AG08396 (cell line): ENCODE results near the gene DUSP16.
"Not testable (repeated sequence)": the region's sequence is repeated elsewhere in the genome, so short reads cannot be mapped to it uniquely, and the experiment has no call there.

ENCODE experiments used
- DNase-seq: peaks from one replicate; pipeline ENCODE4 v3.0.0; 2012; ENCODE audit warnings: low spot score, mixed read lengths

DUSP16 gene

DNA sequence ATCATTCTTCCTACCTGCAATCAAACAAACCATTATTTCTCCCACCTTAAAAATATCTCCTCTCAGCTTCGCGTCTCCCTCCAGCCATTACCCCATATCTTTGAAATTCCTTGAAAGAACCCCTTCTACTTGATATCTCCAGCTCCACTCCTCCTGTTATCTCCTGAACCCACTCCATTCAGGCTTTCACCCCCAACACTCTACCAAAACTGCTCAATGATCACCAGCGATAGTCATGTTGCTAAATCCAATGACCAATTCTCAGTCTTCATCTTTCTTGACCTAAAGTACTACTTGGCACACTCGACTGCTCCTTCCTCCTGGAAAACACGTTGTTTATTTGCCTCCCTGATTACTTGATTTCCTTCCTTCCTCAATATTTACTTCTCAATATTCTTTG lies 70.1 kb downstream of the DUSP16 start:
- no peak for DNase-seq

DNA sequence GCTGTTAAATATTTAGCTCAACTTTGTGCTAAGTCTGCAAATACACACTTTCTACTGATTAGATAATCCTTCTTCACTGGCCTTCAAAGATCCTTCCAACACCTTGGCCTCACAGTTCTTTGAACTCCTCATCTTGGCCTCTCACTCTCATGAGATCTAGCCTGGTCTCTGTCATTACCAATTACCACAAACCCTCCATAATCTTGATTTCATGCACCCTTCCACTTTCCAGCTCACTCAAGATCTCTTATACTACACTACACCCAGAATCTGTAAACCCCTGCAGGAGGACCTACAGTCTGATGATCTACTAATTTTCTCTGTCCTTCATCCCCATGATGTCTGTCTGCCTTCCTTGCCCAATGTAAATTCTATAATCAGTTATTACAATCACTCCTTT lies 71.1 kb downstream of the DUSP16 start:
- no peak for DNase-seq

DNA sequence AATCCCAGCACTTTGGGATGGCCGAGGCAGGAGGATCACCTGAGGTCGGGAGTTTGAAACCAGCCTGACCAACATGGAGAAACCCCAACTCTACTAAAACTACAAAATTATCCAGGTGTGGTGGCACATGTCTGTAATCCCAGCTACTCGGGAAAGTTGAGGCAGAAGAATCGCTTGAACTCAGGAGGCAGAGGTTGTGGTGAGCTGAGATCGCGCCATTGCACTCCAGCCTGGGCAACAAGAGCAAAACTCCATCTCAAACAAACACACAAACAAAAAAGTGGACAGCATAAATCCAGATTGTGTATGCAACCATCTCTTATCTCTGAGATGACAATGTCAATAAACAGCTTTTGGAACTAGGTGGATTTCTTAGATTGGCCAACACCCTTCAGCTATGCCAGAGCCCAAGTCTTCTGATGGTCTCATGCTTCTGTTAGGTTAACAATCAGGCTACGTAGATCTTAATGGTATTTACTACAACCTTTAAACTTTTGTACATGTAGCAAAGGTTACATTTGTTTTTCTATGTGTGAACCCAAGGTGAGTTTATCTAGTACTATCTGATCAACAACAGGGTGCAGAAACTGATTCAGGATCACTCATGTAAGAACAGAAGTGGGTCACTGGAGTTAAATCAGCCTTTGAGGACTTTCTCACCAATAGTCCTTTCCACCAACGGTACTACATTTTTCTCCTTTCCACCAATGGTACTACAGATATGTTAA lies 73.7 kb downstream of the DUSP16 start:
- DNase-seq = no peak

DNA sequence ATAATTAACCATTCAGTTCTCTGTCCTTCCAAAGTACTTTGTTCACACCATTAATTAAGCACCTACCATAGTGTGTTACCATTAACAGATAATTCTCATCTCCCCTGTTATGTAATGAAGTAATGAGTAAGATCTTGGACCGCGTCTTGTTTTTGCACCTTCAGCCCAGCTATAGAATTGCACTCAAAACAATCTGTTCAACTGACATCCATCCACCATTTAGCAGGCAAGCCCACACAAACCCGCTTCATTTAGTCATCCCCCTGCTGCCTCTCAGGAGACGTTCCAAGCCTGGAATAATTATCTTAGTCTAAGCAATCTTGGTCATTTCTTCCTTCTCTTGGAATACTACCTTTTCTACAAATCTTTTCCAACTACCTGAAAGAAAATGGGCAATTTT lies 74.4 kb downstream of the DUSP16 start:
- no peak for DNase-seq

DNA sequence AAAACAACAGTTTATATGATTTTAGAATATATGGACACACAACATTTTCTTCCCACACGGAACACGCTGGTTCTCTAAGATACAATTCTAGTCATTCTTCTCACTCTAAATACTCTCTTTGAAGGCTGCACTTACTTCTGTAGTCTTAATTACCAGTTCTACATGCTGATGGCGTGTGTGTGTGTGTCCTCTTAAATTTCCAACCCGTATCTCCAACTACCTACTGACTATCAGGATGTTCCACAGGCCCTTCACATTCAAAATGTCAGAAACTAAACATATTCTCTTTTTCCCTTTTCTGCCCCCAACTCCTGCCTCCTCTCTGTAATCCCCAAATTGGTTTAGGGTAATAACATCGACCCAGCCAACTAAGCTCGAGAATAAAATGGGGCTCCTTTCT lies 75.2 kb downstream of the DUSP16 start:
- DNase-seq = no peak

DNA sequence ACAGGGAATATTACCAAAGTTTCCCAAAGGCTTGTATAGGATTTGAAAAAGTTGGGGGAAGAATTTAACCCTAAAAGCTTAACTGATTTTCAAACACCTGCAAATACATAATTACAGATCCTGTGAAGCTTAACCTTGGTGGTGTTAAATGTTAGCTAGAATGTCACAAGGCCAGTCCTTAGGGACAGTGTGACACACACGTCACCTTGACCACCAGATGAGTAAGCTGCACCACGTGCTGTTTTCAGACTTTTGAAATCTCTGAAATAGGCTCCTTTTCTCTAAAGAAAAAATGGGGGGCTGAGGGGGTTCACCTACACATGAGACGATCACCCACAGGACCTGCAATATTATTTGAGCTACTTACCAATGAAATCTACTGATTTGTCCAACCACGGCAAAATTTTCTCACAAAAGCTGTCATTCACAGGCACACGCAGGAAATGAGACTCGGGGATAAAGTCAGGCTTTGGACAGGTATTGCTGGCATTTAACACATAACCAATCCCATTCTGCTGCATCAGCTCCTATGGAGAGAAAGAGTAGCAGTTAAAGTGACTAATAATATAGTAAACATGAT lies 75.9 kb downstream of the DUSP16 start:
- no peak for DNase-seq

DNA sequence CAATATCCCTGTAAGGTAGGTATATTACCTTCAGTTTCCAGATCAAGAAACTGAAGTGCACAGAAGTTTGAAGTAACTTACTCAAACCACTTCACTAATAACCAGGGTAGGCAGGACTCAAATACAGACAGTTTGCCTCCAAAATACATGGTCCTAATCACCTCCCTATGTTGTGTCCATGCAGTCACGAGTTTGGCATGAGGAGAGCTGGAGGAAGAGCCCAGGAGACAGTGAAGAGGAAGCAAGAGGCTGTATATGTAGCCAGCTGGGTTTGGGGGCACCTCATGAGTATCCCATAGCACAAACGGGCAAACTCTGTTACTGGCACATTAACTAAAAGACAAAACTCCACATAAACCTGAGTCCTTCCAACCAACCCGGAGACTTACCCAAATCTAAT lies 79.2 kb downstream of the DUSP16 start:
- DNase-seq = no peak

DNA sequence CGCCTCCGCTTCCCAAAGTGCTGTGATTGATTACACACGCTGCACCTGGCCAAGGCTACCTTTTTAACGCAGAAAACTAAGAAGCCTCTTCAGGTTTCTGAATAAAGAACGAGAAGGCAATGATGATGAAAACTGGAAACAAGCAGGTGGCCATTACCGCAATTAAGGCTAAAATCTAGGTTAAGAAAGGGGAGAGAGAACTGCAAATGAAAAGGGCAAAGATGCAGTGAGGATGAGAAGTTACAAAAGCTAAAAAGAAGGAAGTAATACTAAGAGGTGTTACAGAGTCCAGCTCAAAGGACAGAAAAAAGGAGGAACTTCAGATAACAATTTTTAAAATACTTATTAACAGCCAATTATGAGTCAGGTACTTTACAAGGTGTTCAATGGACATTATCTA lies 79.7 kb downstream of the DUSP16 start:
- DNase-seq = no peak

DNA sequence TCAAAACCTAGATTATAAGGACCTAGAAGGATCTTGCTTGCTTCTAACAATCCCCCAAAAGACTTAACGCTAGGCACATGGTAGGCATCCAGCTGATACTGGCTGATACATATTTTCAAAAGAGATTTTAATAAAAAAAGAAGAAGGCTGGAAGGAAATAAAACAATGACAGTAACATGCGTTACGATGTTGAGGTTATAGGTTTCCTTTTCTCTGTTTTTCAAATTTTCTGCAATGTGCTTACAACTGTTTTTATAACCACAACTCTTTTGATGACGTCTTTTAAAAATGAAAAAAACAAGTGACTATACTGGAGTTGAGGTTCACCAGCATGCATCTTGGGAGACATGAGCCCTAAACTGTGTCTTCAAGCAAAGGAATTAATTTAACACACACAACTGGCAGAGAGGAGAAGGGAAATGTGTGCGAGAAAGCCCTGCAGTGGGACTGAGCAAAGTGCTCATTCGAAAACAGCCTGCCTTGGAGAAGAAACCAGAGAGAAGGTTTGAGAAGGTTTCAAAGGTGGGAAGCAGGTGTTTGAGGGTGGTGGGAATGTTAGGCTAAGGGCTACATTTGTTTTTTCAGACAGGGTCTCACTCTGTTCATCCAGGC lies 80.4 kb downstream of the DUSP16 start:
- no peak for DNase-seq

DNA sequence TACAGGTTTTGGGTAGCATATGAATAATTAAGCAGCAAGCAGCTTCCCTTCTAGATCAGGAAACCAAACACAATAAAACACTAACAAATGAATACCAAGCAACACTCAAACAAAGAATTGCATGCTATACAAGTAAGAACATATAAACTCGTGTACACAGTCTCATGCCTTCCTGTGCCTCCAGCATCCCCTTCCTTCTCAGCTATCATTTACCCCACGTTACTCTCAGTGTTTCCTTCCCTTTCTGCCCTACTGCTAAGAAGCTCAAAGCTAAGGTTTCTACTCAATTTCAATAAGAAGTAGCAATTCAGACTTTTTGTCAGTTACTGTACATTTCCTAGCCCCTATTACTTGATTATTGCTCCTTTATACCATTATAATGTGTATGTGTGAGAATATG lies 81.0 kb downstream of the DUSP16 start:
- DNase-seq = no peak

DNA sequence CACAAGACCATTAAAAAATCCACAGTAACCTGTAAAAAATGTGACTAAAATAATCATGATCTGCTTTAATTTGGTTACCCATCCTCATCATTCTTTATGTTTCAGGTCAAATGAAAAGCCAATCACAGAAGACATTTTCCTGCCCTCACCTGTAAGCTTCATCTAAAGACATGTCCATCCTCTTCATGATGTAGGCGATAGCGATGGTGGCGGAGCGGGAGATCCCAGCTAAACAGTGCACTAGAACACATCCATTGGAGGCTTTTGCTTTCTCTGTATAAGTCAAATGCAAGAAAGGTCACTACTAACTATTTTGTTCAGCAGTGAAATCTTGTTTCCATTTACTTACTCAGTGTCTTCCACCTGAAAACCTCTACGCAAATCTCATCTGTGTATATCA lies 82.6 kb downstream of the DUSP16 start:
- no peak for DNase-seq

DNA sequence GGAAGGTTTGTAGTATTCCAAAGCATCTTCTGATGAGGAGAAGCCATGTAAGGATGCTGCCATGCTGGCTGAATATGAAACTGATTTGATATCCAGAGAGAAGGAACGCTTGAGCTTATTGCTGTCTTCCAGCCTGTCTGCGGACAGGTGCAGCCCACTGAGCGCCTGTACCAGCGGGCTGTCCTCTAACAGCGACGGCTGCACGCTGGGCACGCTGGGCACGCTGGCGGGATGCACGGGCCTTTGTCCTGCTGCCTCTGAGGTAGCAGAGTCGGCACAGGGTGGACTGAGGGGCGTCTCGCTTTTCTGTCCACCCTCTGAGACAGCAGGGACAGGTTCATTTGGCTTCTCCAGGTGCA lies 85.2 kb downstream of the DUSP16 start:
- DNase-seq = no peak

DNA sequence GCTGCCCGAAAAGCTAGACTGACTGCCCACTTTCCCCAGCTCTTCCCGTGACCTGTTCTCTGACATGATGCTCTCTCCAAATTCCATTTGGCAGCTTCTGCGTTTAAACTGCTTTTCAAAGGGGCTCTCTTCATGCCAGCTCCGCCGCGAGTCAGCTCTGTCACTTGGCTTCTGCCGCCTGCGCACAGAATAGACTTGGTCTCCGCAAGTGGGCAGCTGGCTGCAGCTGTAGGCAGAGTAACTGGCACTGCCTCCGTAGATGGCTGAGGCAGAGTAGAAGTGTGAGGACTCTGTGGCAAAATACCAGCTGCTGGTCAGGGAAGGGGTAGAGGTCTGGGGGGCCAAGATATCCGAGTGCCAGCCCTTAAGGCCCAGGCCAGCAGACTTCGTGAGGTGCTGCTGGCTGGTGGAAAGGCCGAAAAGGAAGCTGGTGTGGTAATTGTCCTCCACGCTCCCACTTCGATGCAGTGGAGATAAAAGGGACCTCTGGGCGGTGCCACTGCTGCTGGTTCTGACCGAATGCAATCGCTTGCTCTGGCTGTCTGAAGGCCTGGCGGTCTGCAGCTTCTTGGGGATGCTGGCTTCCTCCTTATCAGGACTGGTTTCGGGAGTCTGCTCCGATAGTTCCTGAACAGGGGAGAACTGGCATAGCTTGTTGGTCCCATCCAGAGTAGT lies 85.7 kb downstream of the DUSP16 start:
- DNase-seq = no peak

DNA sequence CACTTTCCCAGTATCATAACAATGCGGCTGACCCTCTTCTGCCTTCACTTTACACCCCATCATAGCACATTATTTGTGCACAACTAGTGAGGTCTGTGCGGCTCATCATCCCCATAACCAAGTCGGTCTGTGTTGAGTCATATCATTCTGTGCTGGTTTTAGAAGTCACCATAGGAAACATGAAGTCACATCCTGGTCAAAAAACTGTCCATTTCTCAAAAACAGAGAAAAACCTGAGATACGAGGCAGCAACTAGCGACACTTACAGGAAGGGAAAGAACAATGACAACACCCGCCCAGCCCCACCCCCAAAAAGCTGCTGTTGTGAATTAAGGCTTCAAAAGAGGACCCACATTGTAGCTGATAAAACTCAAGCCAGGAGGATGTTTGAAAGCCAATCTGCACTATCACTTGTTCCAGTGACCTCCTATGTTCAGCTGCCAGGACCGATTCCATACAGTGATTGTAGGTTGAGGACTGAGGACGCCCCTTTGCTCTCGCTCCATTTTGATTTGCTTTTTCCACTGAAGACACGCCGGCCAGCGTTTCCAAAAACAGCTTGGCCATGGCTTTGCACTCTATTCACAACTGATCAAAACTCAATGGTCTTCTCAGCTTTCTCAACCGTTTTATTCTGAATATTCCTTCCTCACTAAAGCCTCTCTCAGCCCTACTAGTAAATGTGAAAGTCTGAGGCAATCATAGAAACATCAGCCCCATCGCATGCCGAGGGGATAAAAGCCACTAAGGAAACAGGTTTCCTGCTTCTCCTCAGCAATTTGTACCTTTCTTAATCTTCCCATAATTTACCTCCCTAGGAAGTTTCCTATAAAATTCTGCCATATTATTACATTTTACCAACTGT lies 87.5 kb downstream of the DUSP16 start:
- peak; percentile 36 for DNase-seq

DNA sequence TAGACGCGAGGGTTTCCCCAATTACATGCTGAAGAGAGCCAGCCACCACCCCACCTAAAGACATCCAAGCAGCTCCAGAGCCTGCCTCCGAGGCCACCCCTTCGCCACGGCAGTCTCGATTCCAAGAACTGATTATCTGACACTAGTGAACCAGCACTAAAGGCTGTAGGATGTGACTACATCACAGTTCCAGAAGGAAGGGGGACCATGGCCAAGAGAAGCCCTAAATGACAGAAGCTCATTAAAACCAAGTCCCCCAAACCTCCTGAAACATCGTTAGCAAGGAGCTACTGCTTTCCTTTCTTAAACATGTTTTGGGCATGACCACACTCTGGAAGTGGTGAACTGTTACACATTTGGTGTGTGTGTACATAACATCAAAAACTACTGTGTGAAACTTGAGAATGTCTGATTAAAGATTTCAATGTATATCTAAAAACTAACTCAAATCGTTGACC lies 88.2 kb downstream of the DUSP16 start:
- DNase-seq = no peak

DNA sequence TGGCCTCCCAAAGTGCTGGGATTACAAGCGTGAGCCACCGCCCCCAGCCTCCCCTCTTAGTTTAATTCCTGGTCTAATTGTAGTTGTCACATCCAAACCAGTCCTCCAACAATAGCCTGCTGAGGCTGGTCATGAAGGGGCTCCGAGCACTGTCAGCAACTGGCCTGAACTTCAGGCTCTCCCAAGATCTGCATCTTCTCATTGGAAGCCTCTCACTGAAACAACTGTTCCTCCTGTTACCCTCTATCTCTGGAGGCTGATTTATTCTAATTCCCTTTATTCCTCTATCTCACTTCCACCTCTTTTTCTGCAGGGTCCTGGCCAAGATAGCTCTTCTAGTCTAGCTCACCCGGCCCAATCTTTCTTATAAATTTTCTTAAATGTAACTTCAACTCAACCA lies 89.4 kb downstream of the DUSP16 start:
- no peak for DNase-seq

DNA sequence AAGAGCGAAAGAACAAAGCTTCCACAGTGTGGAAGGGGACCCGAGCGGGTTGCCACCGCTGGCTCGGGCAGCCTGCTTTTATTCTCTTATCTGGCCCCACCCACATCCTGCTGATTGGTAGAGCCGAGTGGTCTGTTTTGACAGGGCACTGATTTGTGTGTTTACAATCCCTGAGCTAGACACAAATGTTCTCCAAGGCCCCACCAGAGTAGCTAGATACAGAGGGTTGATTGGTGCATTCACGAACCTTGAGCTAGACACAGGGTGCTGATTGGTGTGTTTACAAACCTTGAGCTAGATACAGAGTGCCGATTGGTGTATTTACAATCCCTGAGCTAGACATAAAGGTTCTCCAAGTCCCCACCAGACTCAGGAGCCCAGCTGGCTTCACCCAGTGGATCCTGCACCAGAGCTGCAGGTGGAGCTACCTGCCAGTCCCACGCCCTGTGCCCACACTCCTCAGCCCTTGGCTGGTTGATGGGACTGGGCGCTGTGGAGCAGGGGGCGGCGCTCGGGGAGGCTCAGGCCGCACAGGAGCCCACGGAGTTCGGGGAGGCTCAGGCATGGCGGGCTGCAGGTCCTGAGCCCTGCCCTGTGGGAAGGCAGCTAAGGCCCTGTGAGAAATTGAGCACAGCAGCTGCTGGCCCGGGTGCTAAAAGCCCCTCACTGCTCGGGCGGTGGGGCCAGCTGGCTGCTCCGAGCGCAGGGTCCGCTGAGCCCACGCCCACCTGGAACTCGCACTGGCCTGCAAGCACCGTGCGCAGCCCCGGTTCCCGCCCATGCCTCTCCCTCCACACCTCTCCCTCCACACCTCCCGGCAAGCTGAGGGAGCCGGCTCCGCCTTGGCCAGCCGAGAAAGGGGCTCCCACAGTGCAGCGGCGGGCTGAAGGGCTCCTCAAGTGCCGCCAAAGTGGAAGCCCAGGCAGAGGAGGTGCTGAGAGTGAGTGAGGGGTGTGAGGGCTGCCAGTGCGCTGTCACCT lies 90.4 kb downstream of the DUSP16 start:
- not testable (repeated sequence) for DNase-seq

DNA sequence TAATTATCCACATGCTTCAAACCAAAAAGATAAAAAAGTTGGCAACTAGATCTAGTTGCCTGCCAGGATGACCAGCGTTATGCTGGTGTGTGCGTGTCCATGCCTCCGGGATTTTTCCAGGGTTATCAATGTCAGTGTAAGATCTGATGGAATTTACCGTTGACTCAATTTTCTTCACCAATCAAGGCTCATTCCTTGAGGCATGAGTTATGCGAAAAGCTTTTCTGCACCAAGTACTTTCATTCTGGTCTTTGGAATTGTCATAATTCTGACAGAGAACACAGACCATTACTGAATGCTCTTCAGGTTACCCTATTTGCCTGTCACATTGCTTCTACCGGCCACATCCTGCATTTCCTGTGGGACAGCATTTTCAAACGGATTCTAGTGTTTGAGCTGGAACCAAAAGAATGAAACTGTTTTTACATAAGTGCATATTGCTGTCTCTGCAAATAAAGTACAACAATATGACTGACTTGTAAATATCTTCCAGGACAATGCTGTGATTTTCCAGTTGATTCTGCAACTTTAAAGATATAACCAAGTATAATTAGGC lies 91.8 kb downstream of the DUSP16 start:
- DNase-seq = no peak

DNA sequence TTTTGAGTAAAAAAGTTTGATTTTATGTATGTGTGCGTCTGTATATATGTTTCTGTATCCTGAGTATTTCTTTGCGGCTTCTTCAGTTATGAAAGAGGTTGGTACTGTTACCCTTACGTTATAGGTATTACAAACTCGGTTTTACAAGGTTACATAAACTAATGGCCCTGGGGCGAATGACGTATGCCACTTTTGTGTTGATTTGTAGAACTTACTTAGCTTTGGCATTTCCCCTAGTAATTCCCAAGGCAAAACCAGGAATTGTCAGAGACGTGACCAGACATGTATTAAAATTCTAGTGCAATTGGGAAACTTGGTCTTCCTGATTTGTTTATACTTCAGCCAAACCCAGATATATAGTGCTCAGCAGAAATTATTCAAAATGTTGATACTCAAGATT lies 93.3 kb downstream of the DUSP16 start:
- no peak for DNase-seq

DNA sequence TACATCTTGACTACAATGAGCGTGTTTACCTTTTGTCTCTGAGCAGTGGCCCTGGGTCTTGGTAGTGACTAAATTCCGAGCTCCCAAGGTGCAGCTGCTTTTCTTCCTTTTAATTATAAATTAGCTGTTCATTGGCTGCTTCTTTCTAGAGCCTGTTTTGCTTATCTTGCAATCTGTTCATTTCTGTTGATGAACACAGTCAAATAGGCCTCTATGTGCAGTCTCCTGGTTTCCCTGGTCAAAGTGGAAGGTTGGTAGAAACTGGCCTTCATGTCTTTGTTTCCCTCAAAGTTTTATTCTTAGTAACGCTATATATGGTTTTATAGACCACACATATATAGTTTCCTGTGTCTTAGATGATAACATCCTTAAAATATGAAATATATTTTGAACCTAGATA lies 94.1 kb downstream of the DUSP16 start:
- DNase-seq = no peak
